Hepatocyte (in vitro differentiated cells): ENCODE data around the gene UVRAG. TPM values are rescaled to one million over a fixed set of nuclear protein-coding genes. Genes with fewer than 3 reads are reported as not detected.

Source experiments
- DNase-seq: peaks from one replicate; pipeline ENCODE4 v3.0.0-alpha.2; 2016; ENCODE audit warnings: low spot score
- H2AFZ ChIP-seq: fragments of 200-600 bp; sonication (generic); 2 replicates; pipeline ENCODE4 v1.6.0; 2016; ENCODE audit warnings: antibody characterized with exemption, mild to moderate bottlenecking
- H3K27ac ChIP-seq: fragments of 200-600 bp; sonication (generic); 2 replicates; pipeline ENCODE4 v1.5.1; 2016; ENCODE audit warnings: mild to moderate bottlenecking
- H3K27me3 ChIP-seq: fragments of 200-600 bp; sonication (generic); 2 replicates; pipeline ENCODE4 v1.6.1; 2016
- H3K36me3 ChIP-seq: fragments of 200-600 bp; sonication (generic); replicated peaks from 2 replicates; pipeline ENCODE4 v1.5.1; 2016; ENCODE audit warnings: low read depth; ENCODE audit not compliant: insufficient read depth
- H3K4me1 ChIP-seq: fragments of 200-600 bp; sonication (generic); 2 replicates; pipeline ENCODE4 v1.5.1; 2016; ENCODE audit warnings: mild to moderate bottlenecking, moderate library complexity; ENCODE audit not compliant: insufficient read depth
- H3K4me2 ChIP-seq: fragments of 200-600 bp; sonication (generic); 2 replicates; pipeline ENCODE4 v1.6.0; 2016
- H3K4me3 ChIP-seq: fragments of 200-600 bp; sonication (generic); 2 replicates; pipeline ENCODE4 v1.5.1; 2016; ENCODE audit warnings: mild to moderate bottlenecking
- H3K79me2 ChIP-seq: fragments of 200-600 bp; sonication (generic); 2 replicates; pipeline ENCODE4 v1.6.0; 2017; ENCODE audit warnings: mild to moderate bottlenecking
- H3K9me2 ChIP-seq: fragments of 200-600 bp; sonication (generic); replicated peaks from 2 replicates; pipeline ENCODE4 v1.6.0; 2017; ENCODE audit warnings: mild to moderate bottlenecking; ENCODE audit not compliant: insufficient read depth
- H3K9me3 ChIP-seq: fragments of 200-600 bp; sonication (generic); 2 replicates; pipeline ENCODE4 v1.5.1; 2016; ENCODE audit warnings: low read depth, mild to moderate bottlenecking
- H4K20me1 ChIP-seq: fragments of 200-600 bp; sonication (generic); 2 replicates; pipeline ENCODE4 v1.6.0; 2016; ENCODE audit warnings: mild to moderate bottlenecking; ENCODE audit not compliant: insufficient read depth, poor library complexity, severe bottlenecking
- EZH2 ChIP-seq: fragments of 200-600 bp; sonication (generic); IDR thresholded peaks from 2 replicates; pipeline ENCODE4 v1.6.1; 2016; ENCODE audit warnings: antibody characterized with exemption, mild to moderate bottlenecking, borderline replicate concordance
- EZH2phosphoT487 ChIP-seq: fragments of 200-600 bp; sonication (generic); IDR thresholded peaks from one replicate; pipeline ENCODE4 v1.6.1; 2018; ENCODE audit warnings: antibody characterized with exemption, mild to moderate bottlenecking, low read depth, moderate library complexity; ENCODE audit not compliant: unreplicated experiment, severe bottlenecking
- WGBS: methylation state at CpG from one replicate; pipeline ENCODE4 v1.1.6; 2016; ENCODE audit warnings: low lambda C conversion rate; ENCODE audit errors: missing lambda C conversion rate; 5-methylcytosine and 5-hydroxymethylcytosine counted together
- polyA plus RNA-seq: library from polyadenylated mRNA; unstranded; fragments of >200 nt; fragmentation: Nextera tagmentation; extraction: Ambion mirVana; gene quantifications from 2 replicates; pipeline ENCODE4 v1.2.1, GENCODE V29; 2016
- total RNA-seq: library from RNA; depleted of rRNA; stranded (reverse); fragments of >200 nt; gene quantifications from 2 replicates; pipeline ENCODE4 v1.2.3, GENCODE V29; 2014
- TF ChIP-seq, protein P1 (sequence below): fragments of 200-600 bp; sonication (generic); IDR thresholded peaks from 2 replicates; pipeline ENCODE4 v1.5.1; 2016; ENCODE audit warnings: antibody characterized with exemption, mild to moderate bottlenecking; ENCODE audit not compliant: poor library complexity

The UVRAG gene
- total and polyA plus RNA-seq, 2 experiments from 2014 or later, result 15.3 to 36.5 TPM

DNA sequence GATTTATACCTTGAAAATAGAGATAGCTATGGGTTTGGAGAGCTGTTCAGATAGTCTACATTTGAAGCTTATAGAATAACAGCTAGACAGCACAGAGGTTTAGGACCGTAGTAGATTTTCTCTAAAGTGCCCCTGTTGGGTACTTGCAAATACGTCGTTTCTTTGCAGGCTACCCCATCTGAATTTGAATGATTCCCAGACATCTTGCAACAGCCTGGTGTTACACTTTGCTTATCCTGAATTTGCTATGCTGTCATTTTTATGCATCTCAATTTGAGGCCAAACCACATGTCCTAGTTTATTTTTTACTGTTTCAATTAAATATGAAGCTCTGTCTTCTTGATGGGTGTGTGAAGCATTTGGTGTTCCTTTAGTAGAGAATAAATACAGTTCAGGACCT, 249.2 kb downstream of the UVRAG start:
- Histone ChIP-seq H3K4me1 (no peaks in the 10 kb centered on the region), H3K27ac (no peak overlapping the region), H3K9me3 (no peaks in the 10 kb centered on the region), H3K36me3 (no peaks in the 10 kb centered on the region), H3K9me2 (no peaks in the 10 kb centered on the region), H4K20me1 (no peaks in the 10 kb centered on the region), H3K79me2 (no peaks in the 10 kb centered on the region), H3K4me2 (no peak overlapping the region), H2AFZ (no peak overlapping the region), H3K4me3 (no peak overlapping the region), H3K27me3 (no peaks in the 10 kb centered on the region)
- no peak for DNase-seq
- TF ChIP-seq, protein P1, sequence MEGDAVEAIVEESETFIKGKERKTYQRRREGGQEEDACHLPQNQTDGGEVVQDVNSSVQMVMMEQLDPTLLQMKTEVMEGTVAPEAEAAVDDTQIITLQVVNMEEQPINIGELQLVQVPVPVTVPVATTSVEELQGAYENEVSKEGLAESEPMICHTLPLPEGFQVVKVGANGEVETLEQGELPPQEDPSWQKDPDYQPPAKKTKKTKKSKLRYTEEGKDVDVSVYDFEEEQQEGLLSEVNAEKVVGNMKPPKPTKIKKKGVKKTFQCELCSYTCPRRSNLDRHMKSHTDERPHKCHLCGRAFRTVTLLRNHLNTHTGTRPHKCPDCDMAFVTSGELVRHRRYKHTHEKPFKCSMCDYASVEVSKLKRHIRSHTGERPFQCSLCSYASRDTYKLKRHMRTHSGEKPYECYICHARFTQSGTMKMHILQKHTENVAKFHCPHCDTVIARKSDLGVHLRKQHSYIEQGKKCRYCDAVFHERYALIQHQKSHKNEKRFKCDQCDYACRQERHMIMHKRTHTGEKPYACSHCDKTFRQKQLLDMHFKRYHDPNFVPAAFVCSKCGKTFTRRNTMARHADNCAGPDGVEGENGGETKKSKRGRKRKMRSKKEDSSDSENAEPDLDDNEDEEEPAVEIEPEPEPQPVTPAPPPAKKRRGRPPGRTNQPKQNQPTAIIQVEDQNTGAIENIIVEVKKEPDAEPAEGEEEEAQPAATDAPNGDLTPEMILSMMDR, result no peak
- TF ChIP-seq EZH2phosphoT487 (no peak), EZH2 (no peak)
- 78% methylated on average over 3 of the region's 3 CpGs for WGBS

DNA sequence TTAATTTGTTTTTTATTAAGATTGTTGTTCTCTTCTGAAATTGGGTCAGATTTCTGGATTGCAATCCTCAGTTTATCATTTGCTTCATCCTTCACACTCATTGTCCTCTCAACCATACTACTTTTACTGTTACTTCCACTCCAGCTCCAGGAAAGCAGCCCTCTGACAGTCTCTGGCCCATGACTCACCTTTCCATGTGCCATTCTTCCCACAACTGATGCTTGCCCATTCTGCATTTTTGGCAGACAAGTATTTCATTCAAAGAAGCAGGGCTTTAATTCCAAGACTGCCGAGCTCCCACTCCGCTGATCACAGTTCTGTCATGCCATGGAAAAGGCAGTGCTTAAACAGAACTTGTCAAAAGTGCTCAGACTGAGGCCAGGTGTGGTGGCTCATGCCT, 252.1 kb downstream of the UVRAG start:
- TF ChIP-seq, protein P1, result no peak
- TF ChIP-seq EZH2, result no peak
- no peak for TF ChIP-seq EZH2phosphoT487
- no peak for DNase-seq
- no peak overlapping the region for H3K4me3 ChIP-seq
- no peaks in the 10 kb centered on the region for H3K4me1 ChIP-seq
- H3K9me3 ChIP-seq, result no peaks in the 10 kb centered on the region
- no peaks in the 10 kb centered on the region for H3K27me3 ChIP-seq
- H3K27ac ChIP-seq, result no peak overlapping the region
- H3K9me2 ChIP-seq, result no peaks in the 10 kb centered on the region
- WGBS, result 92% methylated on average over 2 of the region's 2 CpGs
- H2AFZ ChIP-seq, result no peak overlapping the region
- H3K4me2 ChIP-seq, result no peak overlapping the region
- no peaks in the 10 kb centered on the region for H3K36me3 ChIP-seq
- H4K20me1 ChIP-seq, result no peaks in the 10 kb centered on the region
- H3K79me2 ChIP-seq, result no peaks in the 10 kb centered on the region

DNA sequence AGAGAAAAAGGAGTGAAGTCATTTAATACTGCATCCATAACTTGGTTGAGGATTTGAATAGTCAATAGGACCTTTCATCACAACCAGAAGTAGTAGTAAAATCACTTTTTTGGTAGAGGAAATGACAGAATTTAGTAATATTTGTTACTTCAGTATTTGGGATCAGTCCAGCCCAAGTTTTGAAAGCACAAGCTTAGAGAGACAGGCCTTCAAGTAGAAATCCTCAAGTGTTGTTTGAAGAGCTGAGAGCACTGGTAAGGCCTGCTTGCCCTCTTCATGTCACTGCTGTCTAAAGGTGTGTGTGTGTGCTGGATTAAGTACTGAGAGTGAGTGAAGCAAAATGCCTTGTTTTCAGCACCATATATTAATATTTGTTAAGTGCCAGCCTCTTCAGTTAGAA, 254.0 kb downstream of the UVRAG start:
- TF ChIP-seq, protein P1, result no peak
- no peak for TF ChIP-seq EZH2phosphoT487
- no peak for TF ChIP-seq EZH2
- Histone ChIP-seq H2AFZ (no peak overlapping the region), H3K79me2 (no peaks in the 10 kb centered on the region)

DNA sequence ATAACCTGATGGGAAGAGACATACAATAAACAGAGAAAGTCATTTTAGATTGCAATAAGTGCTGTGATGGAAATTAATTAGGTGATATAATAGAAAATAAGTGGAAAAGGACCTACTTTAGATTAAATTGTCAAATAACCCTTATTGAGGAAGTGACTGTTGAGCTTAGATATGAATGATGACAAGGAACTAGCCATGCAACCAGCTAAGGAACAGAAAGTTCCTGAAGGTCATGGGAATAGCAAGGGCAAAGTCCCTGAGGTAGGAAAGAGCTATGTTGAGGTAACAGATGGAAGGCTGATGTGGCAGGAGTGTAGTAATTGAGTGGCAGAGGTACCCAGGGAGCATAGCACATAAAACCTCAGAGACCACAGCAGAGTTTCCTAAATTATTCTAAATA, 256.1 kb downstream of the UVRAG start:
- no peak overlapping the region for H3K27ac ChIP-seq

More for the DNA sequence above, 254.0 kb downstream of the UVRAG start:
- no peaks in the 10 kb centered on the region for H3K9me2 ChIP-seq
- H4K20me1 ChIP-seq, result no peaks in the 10 kb centered on the region
- H3K4me2 ChIP-seq, result no peak overlapping the region
- DNase-seq, result no peak
- H3K36me3 ChIP-seq, result no peaks in the 10 kb centered on the region
- no peaks in the 10 kb centered on the region for H3K9me3 ChIP-seq
- H3K4me3 ChIP-seq, result no peak overlapping the region
- H3K4me1 ChIP-seq, result peaks cover 2% of the 10 kb centered on the region
- H3K27me3 ChIP-seq, result no peaks in the 10 kb centered on the region
- no peak overlapping the region for H3K27ac ChIP-seq

More for the DNA sequence above, 256.1 kb downstream of the UVRAG start:
- Histone ChIP-seq H3K4me2 (no peak overlapping the region), H3K27me3 (no peaks in the 10 kb centered on the region), H3K79me2 (no peaks in the 10 kb centered on the region), H3K4me3 (no peak overlapping the region), H3K9me3 (no peaks in the 10 kb centered on the region), H3K9me2 (no peaks in the 10 kb centered on the region), H2AFZ (no peak overlapping the region), H4K20me1 (no peaks in the 10 kb centered on the region), H3K4me1 (peaks cover 14% of the 10 kb centered on the region), H3K36me3 (no peaks in the 10 kb centered on the region)
- DNase-seq, result no peak
- TF ChIP-seq EZH2, result no peak
- TF ChIP-seq, protein P1, result no peak
- TF ChIP-seq EZH2phosphoT487, result no peak
